Stimulated activated effector memory CD8-positive, alpha-beta T cell treated with anti-CD3 and anti-CD28 coated beads, Interleukin-12 subunit alpha, Interleukin-12 subunit beta, amount 100 ng/mL, for 72 hours (primary cell): Measurements from ENCODE around the gene TPCN2.

ENCODE experiments used
- ATAC-seq: fragments of 150-1000 bp; cut with Tn5 transposase; 2 replicates; pipeline ENCODE4 v1.10.0; 2021
- DNase-seq, 2 donors: peaks; one replicate each; pipeline ENCODE4 v3.0.0; 2021 to 2022; ENCODE audit warnings: low spot score in 2 of 2
- H3K27ac Mint-ChIP-seq: one replicate; pipeline ENCODE4 v1.8.0; 2022; ENCODE audit warnings: mild to moderate bottlenecking, mixed read lengths
- H3K36me3 Mint-ChIP-seq: one replicate; pipeline ENCODE4 v1.8.0; 2022; ENCODE audit warnings: mild to moderate bottlenecking, mixed read lengths
- H3K4me1 Mint-ChIP-seq: one replicate; pipeline ENCODE4 v1.8.0; 2022; ENCODE audit warnings: mixed read lengths
- H3K4me3 Mint-ChIP-seq: one replicate; pipeline ENCODE4 v1.8.0; 2022; ENCODE audit warnings: mild to moderate bottlenecking, mixed read lengths
- H3K9me3 Mint-ChIP-seq: one replicate; pipeline ENCODE4 v1.8.0; 2022; ENCODE audit warnings: mixed read lengths

The TPCN2 gene

DNA sequence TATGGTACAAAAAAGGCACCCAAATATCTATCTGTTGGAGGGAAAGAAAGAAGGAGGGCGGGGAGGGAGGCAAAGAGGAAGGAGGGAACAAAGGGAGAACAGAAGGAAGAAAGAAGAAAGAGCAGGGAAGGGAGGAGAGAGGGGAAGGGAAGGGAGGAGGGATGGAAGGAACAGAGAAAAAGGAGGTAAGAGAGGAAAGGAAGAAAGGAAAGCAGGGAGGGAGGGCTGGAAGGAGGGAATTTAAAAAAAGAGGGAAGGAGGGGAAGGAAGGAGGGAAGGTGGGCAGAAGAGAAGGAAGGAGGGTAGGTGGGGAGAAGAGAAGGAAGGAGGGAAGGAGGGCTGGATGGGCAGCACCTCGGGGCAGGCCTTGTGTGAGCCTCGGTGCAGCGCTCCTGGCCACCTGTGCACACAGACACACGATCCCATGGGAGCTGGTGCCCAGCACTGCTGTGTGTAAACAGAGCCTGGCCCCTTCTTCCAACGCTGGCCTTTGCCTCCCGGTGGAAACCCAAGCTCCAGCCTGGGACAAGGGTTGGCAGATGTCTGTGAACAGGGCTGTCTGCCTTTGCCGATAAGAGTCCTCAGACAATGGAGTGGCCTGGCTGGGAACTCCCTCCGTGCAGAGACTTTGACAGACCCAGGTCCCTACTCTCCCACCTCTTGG lies 130.2 kb downstream of the TPCN2 start:
- DNase-seq (no peak), ATAC-seq (no peak)
- Mint-ChIP-seq H3K27ac (no peak overlapping the region), H3K4me3 (no peak overlapping the region), H3K36me3 (no peaks in the 10 kb centered on the region), H3K9me3 (no peaks in the 10 kb centered on the region), H3K4me1 (peaks cover 7% of the 10 kb centered on the region)

DNA sequence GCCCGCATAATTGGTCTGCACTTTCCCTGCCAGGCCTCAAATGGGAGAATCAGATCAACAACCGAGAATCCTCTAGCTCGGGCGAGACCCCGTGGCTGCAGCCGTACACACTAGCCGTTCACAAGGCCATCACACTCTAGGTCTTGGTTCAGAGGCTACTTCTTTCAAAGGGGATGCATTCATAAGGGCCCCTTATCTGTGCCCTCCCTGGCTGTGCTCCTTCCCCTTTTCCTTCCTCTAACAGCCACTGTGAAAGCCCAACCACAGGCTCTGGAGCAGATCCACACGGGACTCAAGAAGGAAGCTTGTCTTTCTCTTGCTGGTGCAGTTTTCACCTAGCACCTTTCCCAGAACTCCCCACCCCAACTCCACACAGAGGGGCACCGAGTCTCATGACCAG lies 131.5 kb downstream of the TPCN2 start:
- H3K36me3 Mint-ChIP-seq: no peaks in the 10 kb centered on the region
- ATAC-seq: no peak
- H3K9me3 Mint-ChIP-seq: no peaks in the 10 kb centered on the region
- no peak overlapping the region for H3K27ac Mint-ChIP-seq
- no peak overlapping the region for H3K4me3 Mint-ChIP-seq
- peaks cover 7% of the 10 kb centered on the region for H3K4me1 Mint-ChIP-seq
- DNase-seq: no peak

DNA sequence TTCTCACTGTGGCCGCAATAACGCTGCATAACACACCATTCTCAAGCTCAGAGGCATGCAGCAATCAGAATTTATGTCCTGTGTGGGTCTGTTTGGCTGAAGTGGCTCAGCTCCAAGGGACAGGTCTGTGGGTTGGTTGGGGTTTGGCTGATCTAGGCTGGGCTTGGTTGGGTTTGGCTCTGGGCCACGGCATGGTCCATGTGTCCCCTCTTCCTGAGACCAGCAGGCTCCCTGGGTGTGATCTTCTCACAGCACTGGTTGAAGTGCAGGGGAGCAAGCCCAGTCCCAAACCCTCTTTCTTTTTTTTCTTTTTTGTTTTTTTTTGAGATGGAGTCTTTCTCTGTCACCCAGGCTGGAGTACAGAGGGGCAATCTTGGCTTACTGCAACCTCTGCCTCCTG lies 132.0 kb downstream of the TPCN2 start:
- peaks cover 7% of the 10 kb centered on the region for H3K4me1 Mint-ChIP-seq
- H3K9me3 Mint-ChIP-seq: no peaks in the 10 kb centered on the region
- no peaks in the 10 kb centered on the region for H3K36me3 Mint-ChIP-seq
- no peak overlapping the region for H3K27ac Mint-ChIP-seq
- no peak for DNase-seq
- no peak overlapping the region for H3K4me3 Mint-ChIP-seq
- ATAC-seq: no peak

DNA sequence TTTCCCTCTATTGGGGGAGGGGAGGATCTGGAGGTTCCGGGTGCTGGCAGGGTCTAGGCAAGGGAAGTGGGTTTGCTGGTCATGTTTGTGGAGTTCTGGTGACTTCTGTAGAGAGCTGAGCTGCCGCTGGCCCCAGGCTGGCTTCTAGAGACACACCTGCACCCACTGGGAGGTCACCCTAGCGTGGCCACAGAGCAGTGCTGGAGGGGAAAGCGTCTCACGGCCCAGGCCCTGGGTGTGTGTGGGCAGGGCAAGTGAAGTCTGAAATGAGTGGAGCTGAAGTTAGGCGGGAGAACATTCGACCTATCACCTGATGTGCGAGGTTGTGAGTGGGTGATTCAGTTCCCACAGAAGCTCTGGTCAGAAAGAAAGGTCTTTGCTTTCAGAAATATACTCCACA lies 134.9 kb downstream of the TPCN2 start:
- peaks cover 7% of the 10 kb centered on the region for H3K4me1 Mint-ChIP-seq
- no peak overlapping the region for H3K4me3 Mint-ChIP-seq
- ATAC-seq (peak; percentile 64), DNase-seq (no peak)
- H3K9me3 Mint-ChIP-seq: no peaks in the 10 kb centered on the region
- no peaks in the 10 kb centered on the region for H3K36me3 Mint-ChIP-seq
- no peak overlapping the region for H3K27ac Mint-ChIP-seq
